ENCODE results near the gene MDP1. TPM values are rescaled to one million over a fixed set of nuclear protein-coding genes. Genes with fewer than 3 reads are reported as not detected.

The MDP1 gene
- total RNA-seq, 1 experiment from 2014 or later: 18.8 TPM

DNA sequence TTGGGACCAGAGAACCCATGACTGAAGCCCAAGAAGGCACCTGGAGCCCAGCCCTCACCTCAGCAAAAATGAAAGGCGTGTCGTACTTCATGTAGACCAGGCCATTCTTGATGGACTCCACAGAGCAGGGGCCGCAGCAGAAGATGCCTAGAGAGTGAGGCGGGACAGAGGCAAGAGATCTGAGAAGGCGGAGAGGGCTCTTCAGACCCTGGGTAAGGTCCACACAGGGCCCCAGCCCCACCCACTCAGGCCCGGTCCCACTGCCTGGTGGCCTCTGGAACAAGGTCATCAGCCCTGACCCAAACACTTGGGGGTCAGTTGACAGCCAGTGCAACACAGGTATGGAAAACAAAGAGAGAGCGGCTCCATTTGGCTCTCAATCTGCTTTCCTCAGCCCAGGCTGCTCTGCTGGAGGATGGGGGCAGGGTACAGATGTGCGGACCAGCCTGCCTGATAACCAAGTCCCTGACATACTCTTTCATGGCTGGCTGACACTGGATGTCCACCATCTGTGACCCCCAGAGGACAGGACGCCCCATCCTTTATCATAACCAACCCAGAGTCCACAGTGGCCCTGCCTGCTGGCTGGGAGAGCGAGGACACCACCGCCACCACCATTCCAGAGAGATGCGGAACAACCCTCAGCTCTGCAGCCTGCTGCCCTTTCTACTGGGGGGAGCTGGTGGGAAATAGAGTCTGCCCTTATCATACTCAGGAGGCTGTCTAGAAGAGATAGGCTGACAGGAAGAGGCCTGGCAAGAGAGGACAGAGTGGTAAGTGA lies 40.3 kb upstream of the MDP1 start:
- no peak overlapping the region for H2BK12ac ChIP-seq (ENCODE audit: insufficient read length, low read depth, low read length)
- DNase-seq: peak; percentile 15
- H3K27me3 Mint-ChIP-seq (ENCODE audit: low read depth): no peaks in the 10 kb centered on the region; the same call in 1 of the 2 replicates
- H3K23ac ChIP-seq (ENCODE audit: insufficient read length, low read depth, low read length): no peak overlapping the region
- no peak overlapping the region for H2BK20ac ChIP-seq (ENCODE audit: low read depth, low read length, poor library complexity, severe bottlenecking)
- no peak overlapping the region for H3K4me3 Mint-ChIP-seq
- WGBS (ENCODE audit: extremely low coverage, insufficient read length, low lambda C conversion rate): no CpG with 5 or more reads among the region's 12 CpGs
- no peak overlapping the region for H4K91ac ChIP-seq (ENCODE audit: insufficient read length, low read depth, low read length)
- H3K56ac ChIP-seq (ENCODE audit: insufficient read length, low read depth, low read length): no peak overlapping the region
- no peak overlapping the region for H3K18ac ChIP-seq (ENCODE audit: insufficient read length, low read depth, low read length)
- H3K4me2 ChIP-seq (ENCODE audit: insufficient read depth, insufficient read length, low read length): no peak overlapping the region
- H3K36me3 Mint-ChIP-seq (ENCODE audit: insufficient read depth in 1 of 3, low read depth in 3 of 3): no peaks in the 10 kb centered on the region
- H3T11ph ChIP-seq (ENCODE audit: low read length): no peak overlapping the region
- no peak overlapping the region for H3K9ac ChIP-seq (ENCODE audit: extremely low read depth, insufficient read length, low read length)
- no peaks in the 10 kb centered on the region for H3K23me2 ChIP-seq (ENCODE audit: insufficient read length, low read depth, low read length, poor library complexity, severe bottlenecking)
- H2BK120ac ChIP-seq (ENCODE audit: low read depth, low read length, poor library complexity, severe bottlenecking): no peak overlapping the region
- no peak overlapping the region for H2BK5ac ChIP-seq (ENCODE audit: insufficient read length, low read length)
- no peak overlapping the region for H4K5ac ChIP-seq (ENCODE audit: insufficient read length, low read depth, low read length)
- no peaks in the 10 kb centered on the region for H3K79me2 ChIP-seq (ENCODE audit: insufficient read depth, low read length)
- 0 out of 7 replicates have a peak overlapping the region, but pooled peaks of 2 of the 3 experiments have one; percentile 21 to 57 for H3K27ac Mint-ChIP-seq
- H2AFZ ChIP-seq (ENCODE audit: low read length): no peak overlapping the region
- H3K79me1 ChIP-seq (ENCODE audit: insufficient read depth, low read depth, low read length, poor library complexity, severe bottlenecking): no peaks in the 10 kb centered on the region
- H4K8ac ChIP-seq (replicated peaks; ENCODE audit: insufficient read length, low read depth, low read length): no peak overlapping the region
- no peaks in the 10 kb centered on the region for H3K9me3 ChIP-seq (ENCODE audit: control insufficient read depth, low read depth, low read length)
- no peaks in the 10 kb centered on the region for H3K9me3 Mint-ChIP-seq
- no peak overlapping the region for H2AK5ac ChIP-seq (ENCODE audit: insufficient read length, low read length)
- H2BK15ac ChIP-seq (ENCODE audit: low read depth, low read length): no peak overlapping the region
- TF ChIP-seq, protein P1, sequence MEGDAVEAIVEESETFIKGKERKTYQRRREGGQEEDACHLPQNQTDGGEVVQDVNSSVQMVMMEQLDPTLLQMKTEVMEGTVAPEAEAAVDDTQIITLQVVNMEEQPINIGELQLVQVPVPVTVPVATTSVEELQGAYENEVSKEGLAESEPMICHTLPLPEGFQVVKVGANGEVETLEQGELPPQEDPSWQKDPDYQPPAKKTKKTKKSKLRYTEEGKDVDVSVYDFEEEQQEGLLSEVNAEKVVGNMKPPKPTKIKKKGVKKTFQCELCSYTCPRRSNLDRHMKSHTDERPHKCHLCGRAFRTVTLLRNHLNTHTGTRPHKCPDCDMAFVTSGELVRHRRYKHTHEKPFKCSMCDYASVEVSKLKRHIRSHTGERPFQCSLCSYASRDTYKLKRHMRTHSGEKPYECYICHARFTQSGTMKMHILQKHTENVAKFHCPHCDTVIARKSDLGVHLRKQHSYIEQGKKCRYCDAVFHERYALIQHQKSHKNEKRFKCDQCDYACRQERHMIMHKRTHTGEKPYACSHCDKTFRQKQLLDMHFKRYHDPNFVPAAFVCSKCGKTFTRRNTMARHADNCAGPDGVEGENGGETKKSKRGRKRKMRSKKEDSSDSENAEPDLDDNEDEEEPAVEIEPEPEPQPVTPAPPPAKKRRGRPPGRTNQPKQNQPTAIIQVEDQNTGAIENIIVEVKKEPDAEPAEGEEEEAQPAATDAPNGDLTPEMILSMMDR (conservative IDR thresholded peaks at IDR 0.05): no peak
- H3K4me1 Mint-ChIP-seq: no peaks in the 10 kb centered on the region; a peak in 1 of 4 replicates
- no peaks in the 10 kb centered on the region for H3K27me3 ChIP-seq (ENCODE audit: insufficient read depth, low read length)
- H3K4ac ChIP-seq (ENCODE audit: low read depth, low read length): no peak overlapping the region
- H3K27ac ChIP-seq (ENCODE audit: insufficient read length, low read depth, low read length): no peak overlapping the region
- no peaks in the 10 kb centered on the region for H4K20me1 ChIP-seq (ENCODE audit: control insufficient read depth, insufficient read depth, insufficient read length)
- H3K14ac ChIP-seq (ENCODE audit: insufficient read depth, low read length): no peak overlapping the region
- no peaks in the 10 kb centered on the region for H3K4me1 ChIP-seq (ENCODE audit: insufficient read depth, low read length)
